Epithelial cell of esophagus (primary cell): Measurements from ENCODE around the gene M6PR.

Experiments used
- DNase-seq: peaks from one replicate; pipeline ENCODE4 v3.0.0; 2010; ENCODE audit warnings: low read depth
- H3K4me3 ChIP-seq: 2 replicates; pipeline ENCODE4 v1.5.1; 2011; ENCODE audit warnings: mild to moderate bottlenecking, low read length, control low read depth
- TF ChIP-seq, protein P1 (sequence below): IDR thresholded peaks from 2 replicates; pipeline ENCODE4 v1.5.1; 2011; ENCODE audit warnings: low read depth, mild to moderate bottlenecking, low read length, control low read depth, inconsistent platforms; ENCODE audit not compliant: insufficient read depth; ENCODE audit errors: missing control alignments

Gene M6PR

DNA sequence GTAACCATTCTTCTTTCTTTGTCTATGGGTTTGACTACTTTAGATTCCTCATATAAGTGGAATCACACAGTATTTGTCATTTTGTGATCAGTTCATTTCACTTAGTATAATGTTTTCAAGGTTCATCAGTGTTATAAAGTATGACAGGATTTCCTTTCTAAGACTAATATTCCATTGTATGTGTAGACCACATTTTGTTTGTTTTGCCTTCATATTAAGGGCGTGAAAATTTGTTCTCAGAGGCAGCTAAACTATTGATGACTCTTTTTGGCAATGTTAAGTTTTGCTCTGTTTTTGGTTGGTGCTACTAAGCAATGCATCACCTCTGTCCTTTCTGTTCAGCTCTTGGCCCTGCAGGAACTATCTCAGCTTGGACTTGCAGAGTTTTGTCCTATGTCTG is 38.2 kb upstream of the M6PR start:
- no peak overlapping the region for H3K4me3 ChIP-seq
- no peak for DNase-seq

DNA sequence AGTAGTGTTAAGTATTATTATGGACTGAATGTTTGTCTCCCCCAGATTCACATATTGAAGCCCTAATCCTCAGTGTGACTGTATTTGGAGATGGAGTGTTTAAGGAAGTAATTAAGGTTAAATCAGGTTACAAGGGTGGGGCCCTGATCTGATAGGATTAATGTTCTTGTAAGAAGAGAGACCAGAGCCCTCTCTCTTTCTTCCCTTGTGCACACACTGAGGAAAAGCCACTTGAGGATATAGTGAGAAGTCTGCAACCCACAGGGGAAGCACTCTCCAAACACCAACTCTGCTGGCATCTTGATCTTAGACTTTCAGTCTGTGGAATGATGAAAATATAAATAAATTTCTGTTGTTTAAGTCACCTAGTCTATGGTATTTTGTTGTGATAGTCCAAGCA is 37.7 kb upstream of the M6PR start:
- no peak overlapping the region for H3K4me3 ChIP-seq
- TF ChIP-seq, protein P1, sequence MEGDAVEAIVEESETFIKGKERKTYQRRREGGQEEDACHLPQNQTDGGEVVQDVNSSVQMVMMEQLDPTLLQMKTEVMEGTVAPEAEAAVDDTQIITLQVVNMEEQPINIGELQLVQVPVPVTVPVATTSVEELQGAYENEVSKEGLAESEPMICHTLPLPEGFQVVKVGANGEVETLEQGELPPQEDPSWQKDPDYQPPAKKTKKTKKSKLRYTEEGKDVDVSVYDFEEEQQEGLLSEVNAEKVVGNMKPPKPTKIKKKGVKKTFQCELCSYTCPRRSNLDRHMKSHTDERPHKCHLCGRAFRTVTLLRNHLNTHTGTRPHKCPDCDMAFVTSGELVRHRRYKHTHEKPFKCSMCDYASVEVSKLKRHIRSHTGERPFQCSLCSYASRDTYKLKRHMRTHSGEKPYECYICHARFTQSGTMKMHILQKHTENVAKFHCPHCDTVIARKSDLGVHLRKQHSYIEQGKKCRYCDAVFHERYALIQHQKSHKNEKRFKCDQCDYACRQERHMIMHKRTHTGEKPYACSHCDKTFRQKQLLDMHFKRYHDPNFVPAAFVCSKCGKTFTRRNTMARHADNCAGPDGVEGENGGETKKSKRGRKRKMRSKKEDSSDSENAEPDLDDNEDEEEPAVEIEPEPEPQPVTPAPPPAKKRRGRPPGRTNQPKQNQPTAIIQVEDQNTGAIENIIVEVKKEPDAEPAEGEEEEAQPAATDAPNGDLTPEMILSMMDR = no peak
- DNase-seq = no peak

More for the DNA sequence above, 38.2 kb upstream of the M6PR start:
- TF ChIP-seq, protein P1 = no peak

DNA sequence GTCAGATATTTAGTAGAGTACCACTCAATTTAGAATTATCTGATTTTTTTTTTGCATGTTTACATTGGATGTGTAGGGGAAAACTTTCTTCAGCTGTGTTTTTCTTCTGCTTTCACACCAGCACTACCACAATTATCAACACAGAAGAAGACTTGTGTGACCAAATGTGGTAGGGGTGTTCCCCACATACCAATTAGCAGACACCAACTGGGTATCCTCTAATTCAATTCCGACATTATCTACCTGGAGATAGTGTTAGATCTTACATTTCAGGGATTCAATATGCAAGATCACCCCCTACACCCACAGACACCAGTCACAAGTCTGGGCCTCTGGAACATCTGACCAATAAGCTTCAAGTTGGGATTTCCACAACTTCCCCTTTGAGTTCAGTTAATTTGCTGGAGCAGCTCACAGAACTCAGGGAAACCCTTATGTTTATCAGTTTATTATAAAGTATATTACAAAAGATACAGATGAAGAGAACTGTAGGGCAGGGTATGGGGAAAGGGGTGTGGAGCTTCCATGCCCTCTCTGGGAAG is 35.8 kb upstream of the M6PR start:
- TF ChIP-seq, protein P1 = no peak
- DNase-seq = no peak
- no peak overlapping the region for H3K4me3 ChIP-seq

DNA sequence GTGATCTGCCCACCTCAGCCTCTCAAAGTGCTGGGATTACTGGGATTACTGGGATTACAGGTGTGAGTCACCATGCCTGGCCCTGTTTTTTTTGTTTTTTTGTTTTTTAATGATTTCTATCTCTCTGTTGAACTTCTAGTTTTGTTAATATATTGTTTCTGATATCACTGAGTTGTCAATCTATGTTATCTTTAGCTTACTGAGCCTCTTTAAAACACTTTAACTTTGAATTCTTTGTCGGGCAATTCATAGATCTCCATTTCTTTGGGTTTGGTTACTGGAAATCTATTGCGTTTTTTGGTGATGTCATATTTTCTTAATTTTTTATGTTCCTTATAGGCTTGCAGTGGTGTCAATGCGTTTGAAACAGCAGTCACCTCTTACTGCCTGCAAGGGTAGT is 30.7 kb upstream of the M6PR start:
- H3K4me3 ChIP-seq = no peak overlapping the region
- no peak for DNase-seq
- TF ChIP-seq, protein P1 = no peak

DNA sequence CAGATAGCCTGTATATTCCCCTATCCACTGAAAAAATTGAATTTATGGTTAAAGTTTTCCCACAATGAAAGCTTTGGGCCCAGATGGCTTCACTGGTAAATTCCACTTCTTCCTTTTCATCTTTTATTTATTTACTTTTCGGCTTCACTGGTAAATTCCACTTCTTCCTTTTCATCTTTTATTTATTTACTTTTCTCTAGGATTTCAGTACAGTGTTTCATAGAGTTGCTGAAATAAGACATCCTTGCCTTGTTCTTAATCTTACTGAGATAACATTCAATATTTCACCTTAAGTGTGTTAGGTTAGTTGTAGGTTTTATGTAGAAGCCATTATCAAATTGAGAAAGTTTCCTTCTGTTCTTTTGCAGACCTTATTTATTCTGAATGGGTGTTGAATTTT is 21.0 kb upstream of the M6PR start:
- TF ChIP-seq, protein P1 = no peak
- no peak for DNase-seq
- no peak overlapping the region for H3K4me3 ChIP-seq

DNA sequence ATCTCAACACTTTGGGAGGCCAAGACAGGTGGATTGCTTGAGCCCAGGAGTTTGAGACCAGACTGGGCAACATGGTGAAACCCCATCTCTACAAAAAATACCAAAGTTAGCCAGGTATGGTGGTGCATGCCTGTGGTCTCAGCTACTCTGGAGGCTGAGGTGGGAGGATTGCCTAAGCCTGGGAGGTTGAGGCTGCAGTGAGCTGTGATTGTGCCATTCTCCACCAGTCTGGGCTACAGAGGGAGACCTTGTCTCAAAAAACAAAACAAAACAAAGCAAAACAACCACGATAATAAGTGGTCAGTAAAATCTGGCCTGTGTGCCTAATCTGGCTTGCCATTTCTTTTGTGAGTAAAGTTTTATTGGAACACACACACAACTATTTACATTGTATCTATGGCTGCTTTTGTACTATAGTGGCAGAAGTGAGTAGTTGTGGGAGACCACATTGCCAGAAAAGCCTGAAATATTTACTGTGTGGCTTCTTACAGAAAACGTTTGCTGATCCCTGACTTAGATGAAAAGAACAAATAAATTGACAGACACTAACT is 20.5 kb upstream of the M6PR start:
- no peak for DNase-seq
- TF ChIP-seq, protein P1 = no peak

DNA sequence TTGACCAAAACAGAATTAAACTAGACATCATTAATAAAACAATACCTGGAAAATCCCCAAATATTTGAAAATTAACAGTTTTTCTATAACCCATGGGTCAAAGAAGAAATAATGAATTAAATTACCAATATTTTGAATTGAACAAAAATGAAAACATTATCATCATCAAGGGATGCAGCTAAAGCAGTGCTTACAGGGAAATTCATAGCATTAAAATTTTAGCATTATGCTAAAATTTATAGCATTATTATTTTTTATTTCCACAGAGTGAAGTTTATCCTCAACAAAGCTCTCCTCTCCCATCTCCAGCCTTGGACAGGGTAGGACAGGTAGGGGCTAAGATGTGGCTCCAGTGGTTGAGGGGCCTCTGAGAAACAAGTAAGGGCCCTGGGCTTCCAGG is 19.3 kb upstream of the M6PR start:
- no peak for DNase-seq
- H3K4me3 ChIP-seq = no peak overlapping the region
- TF ChIP-seq, protein P1 = no peak

More for the DNA sequence above, 20.5 kb upstream of the M6PR start:
- no peak overlapping the region for H3K4me3 ChIP-seq
